Effector memory CD8-positive, alpha-beta T cell (primary cell): ENCODE data around the gene GALK1.
A peak's percentile ranks its signal among the peaks of the same experiment; 100 is the strongest.

Experiments used
- ATAC-seq: fragments of 150-1000 bp; cut with Tn5 transposase; replicated peaks from 2 replicates; pipeline ENCODE4 v1.10.0; 2021; ENCODE audit warnings: mild to moderate bottlenecking, moderate library complexity
- DNase-seq, 3 experiments: peaks; one replicate each; pipeline ENCODE4 v3.0.0; 2021
- H3K27ac Mint-ChIP-seq, 2 donors: one replicate each; pipeline ENCODE4 v1.8.0; 2022; ENCODE audit warnings: mild to moderate bottlenecking in 2 of 2, mixed read lengths in 2 of 2, moderate library complexity in 2 of 2
- H3K27me3 Mint-ChIP-seq, 2 donors: one replicate each; pipeline ENCODE4 v1.8.0; 2022; ENCODE audit warnings: mixed read lengths in 2 of 2
- H3K36me3 Mint-ChIP-seq: one replicate; pipeline ENCODE4 v1.8.0; 2022; ENCODE audit warnings: mild to moderate bottlenecking, moderate library complexity, mixed read lengths; ENCODE audit not compliant: insufficient read depth
- H3K4me1 Mint-ChIP-seq, 2 donors: one replicate each; pipeline ENCODE4 v1.8.0; 2022; ENCODE audit warnings: low read depth in 2 of 2, mixed read lengths in 2 of 2
- H3K4me3 Mint-ChIP-seq, 2 donors: one replicate each; pipeline ENCODE4 v1.8.0; 2022; ENCODE audit warnings: mild to moderate bottlenecking in 2 of 2, mixed read lengths in 2 of 2, moderate library complexity in 2 of 2
- H3K9me3 Mint-ChIP-seq, 2 donors: one replicate each; pipeline ENCODE4 v1.8.0; 2022; ENCODE audit warnings: mixed read lengths in 2 of 2

The GALK1 gene

GRCh38 chr17:75740215-75740614 lies 24.8 kb downstream of the GALK1 start:
- Mint-ChIP-seq H3K4me3 (no peak overlapping the region), H3K27me3 (peaks cover 0 to 12% of the 10 kb centered on the region in 2 donors), H3K4me1 (peaks cover 0 to 4% of the 10 kb centered on the region in 2 donors), H3K9me3 (no peaks in the 10 kb centered on the region), H3K36me3 (no peaks in the 10 kb centered on the region), H3K27ac (no peak overlapping the region)
- no peak for ATAC-seq
- no peak for DNase-seq

GRCh38 chr17:75739801-75740200 lies 25.2 kb downstream of the GALK1 start:
- Mint-ChIP-seq H3K27ac (no peak overlapping the region), H3K27me3 (peaks cover 0 to 12% of the 10 kb centered on the region in 2 donors), H3K4me3 (no peak overlapping the region), H3K36me3 (no peaks in the 10 kb centered on the region), H3K9me3 (no peaks in the 10 kb centered on the region), H3K4me1 (peaks cover 0 to 4% of the 10 kb centered on the region in 2 donors)
- DNase-seq (no peak), ATAC-seq (no peak)

- Mint-ChIP-seq H3K36me3 (no peaks in the 10 kb centered on the region), H3K27me3 (peaks cover 0 to 12% of the 10 kb centered on the region in 2 donors), H3K27ac (no peak overlapping the region), H3K4me1 (peaks cover 0 to 10% of the 10 kb centered on the region in 2 donors), H3K9me3 (no peaks in the 10 kb centered on the region), H3K4me3 (no peak overlapping the region)
- no peak for DNase-seq
- no peak for ATAC-seq
These were observed 25.8 kb downstream of the GALK1 start for GRCh38 chr17:75739174-75739573.

- DNase-seq (no peak), ATAC-seq (peak; percentile 33)
- peak overlapping the region in 1 of 2 donors; percentile 46 for H3K27ac Mint-ChIP-seq
These were observed 26.7 kb downstream of the GALK1 start for GRCh38 chr17:75738218-75738802.

GRCh38 chr17:75737133-75737962 lies 27.6 kb downstream of the GALK1 start:
- Mint-ChIP-seq H3K4me3 (no peak overlapping the region), H3K36me3 (no peaks in the 10 kb centered on the region), H3K27ac (no peak overlapping the region), H3K27me3 (peaks cover 0 to 12% of the 10 kb centered on the region in 2 donors), H3K9me3 (no peaks in the 10 kb centered on the region), H3K4me1 (peaks cover 0 to 10% of the 10 kb centered on the region in 2 donors)
- ATAC-seq (no peak), DNase-seq (no peak)

More at GRCh38 chr17:75738218-75738802, 26.7 kb downstream of the GALK1 start:
- Mint-ChIP-seq H3K4me1 (peaks cover 0 to 10% of the 10 kb centered on the region in 2 donors), H3K4me3 (no peak overlapping the region), H3K36me3 (no peaks in the 10 kb centered on the region), H3K27me3 (peaks cover 0 to 12% of the 10 kb centered on the region in 2 donors), H3K9me3 (no peaks in the 10 kb centered on the region)

- Mint-ChIP-seq H3K36me3 (peaks cover 4% of the 10 kb centered on the region), H3K4me3 (no peak overlapping the region), H3K9me3 (no peaks in the 10 kb centered on the region), H3K27ac (no peak overlapping the region), H3K4me1 (peaks cover 0 to 10% of the 10 kb centered on the region in 2 donors), H3K27me3 (peaks cover 0 to 12% of the 10 kb centered on the region in 2 donors)
- ATAC-seq, result no peak
- no peak for DNase-seq
These were observed 28.7 kb downstream of the GALK1 start for GRCh38 chr17:75736173-75736835.

- peaks cover 0 to 12% of the 10 kb centered on the region in 2 donors for H3K27me3 Mint-ChIP-seq
- DNase-seq, result no peak
- no peaks in the 10 kb centered on the region for H3K9me3 Mint-ChIP-seq
- H3K4me1 Mint-ChIP-seq, result peaks cover 0 to 10% of the 10 kb centered on the region in 2 donors
- H3K4me3 Mint-ChIP-seq, result peak overlapping the region; percentile 27 to 40
- H3K36me3 Mint-ChIP-seq, result peaks cover 4% of the 10 kb centered on the region
- peak overlapping the region in 1 of 2 donors; percentile 30 for H3K27ac Mint-ChIP-seq
- no peak for ATAC-seq
These were observed 30.2 kb downstream of the GALK1 start for GRCh38 chr17:75734674-75735294.

- ATAC-seq, result no peak
- no peak overlapping the region for H3K4me3 Mint-ChIP-seq
- H3K27ac Mint-ChIP-seq, result peak overlapping the region in 1 of 2 donors; percentile 30
- H3K36me3 Mint-ChIP-seq, result peaks cover 4% of the 10 kb centered on the region
- peaks cover 0 to 8% of the 10 kb centered on the region in 2 donors for H3K27me3 Mint-ChIP-seq
- H3K4me1 Mint-ChIP-seq, result peaks cover 0 to 10% of the 10 kb centered on the region in 2 donors
- H3K9me3 Mint-ChIP-seq, result no peaks in the 10 kb centered on the region
- no peak for DNase-seq
These were observed 31.5 kb downstream of the GALK1 start for GRCh38 chr17:75733471-75733870.

- H3K27ac Mint-ChIP-seq, result no peak overlapping the region
- DNase-seq (no peak), ATAC-seq (no peak)
- H3K27me3 Mint-ChIP-seq, result no peaks in the 10 kb centered on the region
- no peaks in the 10 kb centered on the region for H3K9me3 Mint-ChIP-seq
- H3K4me1 Mint-ChIP-seq, result peaks cover 0 to 6% of the 10 kb centered on the region in 2 donors
- H3K4me3 Mint-ChIP-seq, result no peak overlapping the region
- peaks cover 4% of the 10 kb centered on the region for H3K36me3 Mint-ChIP-seq
These were observed 33.1 kb downstream of the GALK1 start for GRCh38 chr17:75731716-75732498.

- H3K27ac Mint-ChIP-seq, result no peak overlapping the region
- no peak overlapping the region for H3K4me3 Mint-ChIP-seq
- ATAC-seq, result no peak
- no peak for DNase-seq
- no peaks in the 10 kb centered on the region for H3K9me3 Mint-ChIP-seq
- peaks cover 4% of the 10 kb centered on the region for H3K36me3 Mint-ChIP-seq
- no peaks in the 10 kb centered on the region for H3K27me3 Mint-ChIP-seq
- peaks cover 0 to 6% of the 10 kb centered on the region in 2 donors for H3K4me1 Mint-ChIP-seq
These were observed 33.8 kb downstream of the GALK1 start for GRCh38 chr17:75731086-75731715.

- Mint-ChIP-seq H3K27me3 (no peaks in the 10 kb centered on the region), H3K4me3 (no peak overlapping the region), H3K27ac (no peak overlapping the region), H3K4me1 (peaks cover 0 to 6% of the 10 kb centered on the region in 2 donors), H3K9me3 (no peaks in the 10 kb centered on the region), H3K36me3 (peaks cover 4% of the 10 kb centered on the region)
- DNase-seq (no peak), ATAC-seq (no peak)
These were observed 34.9 kb downstream of the GALK1 start for GRCh38 chr17:75730065-75730464.

- Mint-ChIP-seq H3K9me3 (no peaks in the 10 kb centered on the region), H3K27me3 (no peaks in the 10 kb centered on the region), H3K36me3 (peaks cover 4% of the 10 kb centered on the region), H3K27ac (no peak overlapping the region), H3K4me3 (no peak overlapping the region), H3K4me1 (peaks cover 0 to 1% of the 10 kb centered on the region in 2 donors)
- ATAC-seq, result no peak
- DNase-seq, result no peak
These were observed 35.6 kb downstream of the GALK1 start for GRCh38 chr17:75729351-75729750.
